GM23338 (cell line): ENCODE data around the gene EPHA4. TPM values are rescaled to one million over a fixed set of nuclear protein-coding genes. Genes with fewer than 3 reads are reported as not detected.

ENCODE experiments used
- ATAC-seq: fragments of 200-7000 bp; cut with Tn5 transposase; 3 replicates; pipeline ENCODE4 v1.9.1; 2020
- DNase-seq: peaks from one replicate; pipeline ENCODE4 v3.0.0-alpha.2; 2015; ENCODE audit warnings: low spot score
- H2AFZ ChIP-seq: fragments of 200-600 bp; sonication (generic); 2 replicates; pipeline ENCODE4 v1.8.0; 2016; ENCODE audit warnings: antibody characterized with exemption, mild to moderate bottlenecking, moderate library complexity
- H3F3A ChIP-seq: fragments of 200-600 bp; sonication (generic); replicated peaks from 2 replicates; pipeline ENCODE4 v1.8.0; 2017; ENCODE audit warnings: antibody characterized with exemption, mixed run types, low read depth
- H3K27ac ChIP-seq: fragments of 200-600 bp; sonication (generic); 2 replicates; pipeline ENCODE4 v1.6.1; 2016; ENCODE audit warnings: low read depth
- H3K27me3 ChIP-seq: fragments of 200-600 bp; sonication (generic); 2 replicates; pipeline ENCODE4 v1.8.0; 2016; ENCODE audit warnings: mild to moderate bottlenecking, mixed run types, moderate library complexity; ENCODE audit not compliant: insufficient read depth
- H3K36me3 ChIP-seq: fragments of 200-600 bp; sonication (generic); 2 replicates; pipeline ENCODE4 v1.8.0; 2016; ENCODE audit warnings: mild to moderate bottlenecking; ENCODE audit not compliant: insufficient read depth
- H3K4me1 ChIP-seq: fragments of 200-600 bp; sonication (generic); 2 replicates; pipeline ENCODE4 v1.8.0; 2016; ENCODE audit warnings: mild to moderate bottlenecking, moderate library complexity; ENCODE audit not compliant: insufficient read depth
- H3K4me2 ChIP-seq: fragments of 200-600 bp; sonication (generic); 2 replicates; pipeline ENCODE4 v1.7.1; 2017; ENCODE audit warnings: mixed run types
- H3K4me3 ChIP-seq: fragments of 200-600 bp; sonication (generic); 2 replicates; pipeline ENCODE4 v1.6.1; 2016; ENCODE audit warnings: mixed run types
- H3K79me2 ChIP-seq: fragments of 200-600 bp; sonication (generic); replicated peaks from 2 replicates; pipeline ENCODE4 v1.8.0; 2017; ENCODE audit warnings: mild to moderate bottlenecking; ENCODE audit not compliant: insufficient read depth
- H3K9me2 ChIP-seq: fragments of 200-600 bp; sonication (generic); 2 replicates; pipeline ENCODE4 v1.8.0; 2017; ENCODE audit not compliant: insufficient read depth
- H4K20me1 ChIP-seq: fragments of 200-600 bp; sonication (generic); replicated peaks from 2 replicates; pipeline ENCODE4 v1.8.0; 2017; ENCODE audit warnings: mild to moderate bottlenecking; ENCODE audit not compliant: insufficient read depth
- H3K27ac Mint-ChIP-seq: 2 replicates; pipeline ENCODE4 v1.8.0; 2020; ENCODE audit warnings: inconsistent platforms, mild to moderate bottlenecking, moderate library complexity, mixed read lengths
- H3K27me3 Mint-ChIP-seq: 3 replicates; pipeline ENCODE4 v1.8.0; 2022; ENCODE audit warnings: low read depth, mild to moderate bottlenecking, moderate library complexity, mixed read lengths, inconsistent platforms; ENCODE audit not compliant: insufficient read depth, poor library complexity
- H3K36me3 Mint-ChIP-seq: 3 replicates; pipeline ENCODE4 v1.8.0; 2021; ENCODE audit warnings: low read depth, mild to moderate bottlenecking, inconsistent platforms, moderate library complexity, mixed read lengths
- H3K4me1 Mint-ChIP-seq: 3 replicates; pipeline ENCODE4 v1.8.0; 2020; ENCODE audit warnings: mild to moderate bottlenecking, inconsistent platforms, mixed read lengths
- H3K4me3 Mint-ChIP-seq: 3 replicates; pipeline ENCODE4 v1.8.0; 2021; ENCODE audit warnings: moderate library complexity, mild to moderate bottlenecking, inconsistent platforms, mixed read lengths
- H3K9me3 Mint-ChIP-seq: 3 replicates; pipeline ENCODE4 v1.8.0; 2020; ENCODE audit warnings: moderate library complexity, mild to moderate bottlenecking, inconsistent platforms, mixed read lengths
- CREB1 ChIP-seq: fragments of 250-450 bp; sonication (Bioruptor Pico); IDR thresholded peaks from 2 replicates; pipeline ENCODE4 v1.5.0; 2020; ENCODE audit warnings: low read depth, mild to moderate bottlenecking, moderate library complexity
- EZH2 ChIP-seq: fragments of 200-600 bp; sonication (generic); IDR thresholded peaks from one replicate; pipeline ENCODE4 v1.8.0; 2017; ENCODE audit warnings: antibody characterized with exemption, mild to moderate bottlenecking, low read depth; ENCODE audit not compliant: unreplicated experiment
- NANOG ChIP-seq: IDR thresholded peaks from 2 replicates; pipeline ENCODE4 v1.6.1; 2016; ENCODE audit warnings: antibody characterized with exemption, borderline replicate concordance
- POLR2AphosphoS5 ChIP-seq: IDR thresholded peaks from 2 replicates; pipeline ENCODE4 v1.6.1; 2016; ENCODE audit warnings: antibody characterized with exemption, low read depth
- STAT1 ChIP-seq: IDR thresholded peaks from one replicate; pipeline ENCODE4 v1.6.1; 2016; ENCODE audit warnings: antibody characterized with exemption; ENCODE audit not compliant: unreplicated experiment
- ZNF331 ChIP-seq: fragments of 250-450 bp; sonication (Bioruptor Pico); IDR thresholded peaks from 2 replicates; pipeline ENCODE4 v1.5.0; 2020; ENCODE audit warnings: low read depth, mild to moderate bottlenecking, moderate library complexity
- polyA plus RNA-seq: library from polyadenylated mRNA; unstranded; fragments of >200 nt; fragmentation: Nextera tagmentation; extraction: Ambion mirVana; gene quantifications from 2 replicates; pipeline ENCODE4 v1.2.1, GENCODE V29; 2016
- total RNA-seq: library from RNA; depleted of rRNA; stranded (reverse); fragments of >200 nt; shearing (Covaris generic); gene quantifications from 2 replicates; pipeline ENCODE4 v1.2.3, GENCODE V29; 2014
- TF ChIP-seq, protein P1 (sequence below): fragments of 250-450 bp; sonication (Bioruptor Pico); IDR thresholded peaks from 2 replicates; pipeline ENCODE4 v1.5.0; 2020; ENCODE audit warnings: mild to moderate bottlenecking, moderate library complexity
- TF ChIP-seq, protein P2 (sequence below): IDR thresholded peaks from one replicate; pipeline ENCODE4 v1.6.1; 2018; ENCODE audit warnings: antibody characterized with exemption; ENCODE audit not compliant: unreplicated experiment
- TF ChIP-seq, protein P3 (sequence below): IDR thresholded peaks from 2 replicates; pipeline ENCODE4 v1.6.1; 2016; ENCODE audit warnings: antibody characterized with exemption
- TF ChIP-seq, protein P4 (sequence below), 2 experiments: fragments of 200-600 bp in 1 of 2; sonication (generic) in 1 of 2; conservative IDR thresholded peaks; 2 replicates each; pipeline versions ENCODE4 v1.5.1 to v1.6.1; 2016 to 2017; ENCODE audit warnings: antibody characterized with exemption in 2 of 2, low read depth in 2 of 2, mild to moderate bottlenecking in 2 of 2, moderate library complexity in 1 of 2

Gene EPHA4
- total and polyA plus RNA-seq, 2 experiments from 2014 or later: 4.1 to 6.2 TPM

DNA sequence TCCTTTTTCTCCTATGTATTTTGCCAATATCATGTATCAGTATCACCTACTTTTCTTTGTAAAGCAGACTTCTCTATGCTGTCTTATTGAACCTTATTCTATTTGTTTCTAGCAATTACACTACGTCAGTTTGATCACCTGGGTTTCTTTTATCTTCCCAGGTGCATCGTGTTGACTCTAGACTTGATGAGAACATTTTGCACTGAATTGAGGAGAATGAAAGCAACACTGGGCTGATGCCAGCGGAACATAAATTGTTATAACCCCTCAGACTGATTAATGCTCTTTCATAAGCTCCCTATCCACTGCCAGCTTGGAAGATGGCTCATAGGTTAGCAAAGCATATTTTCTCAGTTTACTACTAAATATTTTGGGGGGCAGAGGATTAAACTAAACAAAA is 140.6 kb downstream of the EPHA4 start (continued):
- TF ChIP-seq, protein P1, sequence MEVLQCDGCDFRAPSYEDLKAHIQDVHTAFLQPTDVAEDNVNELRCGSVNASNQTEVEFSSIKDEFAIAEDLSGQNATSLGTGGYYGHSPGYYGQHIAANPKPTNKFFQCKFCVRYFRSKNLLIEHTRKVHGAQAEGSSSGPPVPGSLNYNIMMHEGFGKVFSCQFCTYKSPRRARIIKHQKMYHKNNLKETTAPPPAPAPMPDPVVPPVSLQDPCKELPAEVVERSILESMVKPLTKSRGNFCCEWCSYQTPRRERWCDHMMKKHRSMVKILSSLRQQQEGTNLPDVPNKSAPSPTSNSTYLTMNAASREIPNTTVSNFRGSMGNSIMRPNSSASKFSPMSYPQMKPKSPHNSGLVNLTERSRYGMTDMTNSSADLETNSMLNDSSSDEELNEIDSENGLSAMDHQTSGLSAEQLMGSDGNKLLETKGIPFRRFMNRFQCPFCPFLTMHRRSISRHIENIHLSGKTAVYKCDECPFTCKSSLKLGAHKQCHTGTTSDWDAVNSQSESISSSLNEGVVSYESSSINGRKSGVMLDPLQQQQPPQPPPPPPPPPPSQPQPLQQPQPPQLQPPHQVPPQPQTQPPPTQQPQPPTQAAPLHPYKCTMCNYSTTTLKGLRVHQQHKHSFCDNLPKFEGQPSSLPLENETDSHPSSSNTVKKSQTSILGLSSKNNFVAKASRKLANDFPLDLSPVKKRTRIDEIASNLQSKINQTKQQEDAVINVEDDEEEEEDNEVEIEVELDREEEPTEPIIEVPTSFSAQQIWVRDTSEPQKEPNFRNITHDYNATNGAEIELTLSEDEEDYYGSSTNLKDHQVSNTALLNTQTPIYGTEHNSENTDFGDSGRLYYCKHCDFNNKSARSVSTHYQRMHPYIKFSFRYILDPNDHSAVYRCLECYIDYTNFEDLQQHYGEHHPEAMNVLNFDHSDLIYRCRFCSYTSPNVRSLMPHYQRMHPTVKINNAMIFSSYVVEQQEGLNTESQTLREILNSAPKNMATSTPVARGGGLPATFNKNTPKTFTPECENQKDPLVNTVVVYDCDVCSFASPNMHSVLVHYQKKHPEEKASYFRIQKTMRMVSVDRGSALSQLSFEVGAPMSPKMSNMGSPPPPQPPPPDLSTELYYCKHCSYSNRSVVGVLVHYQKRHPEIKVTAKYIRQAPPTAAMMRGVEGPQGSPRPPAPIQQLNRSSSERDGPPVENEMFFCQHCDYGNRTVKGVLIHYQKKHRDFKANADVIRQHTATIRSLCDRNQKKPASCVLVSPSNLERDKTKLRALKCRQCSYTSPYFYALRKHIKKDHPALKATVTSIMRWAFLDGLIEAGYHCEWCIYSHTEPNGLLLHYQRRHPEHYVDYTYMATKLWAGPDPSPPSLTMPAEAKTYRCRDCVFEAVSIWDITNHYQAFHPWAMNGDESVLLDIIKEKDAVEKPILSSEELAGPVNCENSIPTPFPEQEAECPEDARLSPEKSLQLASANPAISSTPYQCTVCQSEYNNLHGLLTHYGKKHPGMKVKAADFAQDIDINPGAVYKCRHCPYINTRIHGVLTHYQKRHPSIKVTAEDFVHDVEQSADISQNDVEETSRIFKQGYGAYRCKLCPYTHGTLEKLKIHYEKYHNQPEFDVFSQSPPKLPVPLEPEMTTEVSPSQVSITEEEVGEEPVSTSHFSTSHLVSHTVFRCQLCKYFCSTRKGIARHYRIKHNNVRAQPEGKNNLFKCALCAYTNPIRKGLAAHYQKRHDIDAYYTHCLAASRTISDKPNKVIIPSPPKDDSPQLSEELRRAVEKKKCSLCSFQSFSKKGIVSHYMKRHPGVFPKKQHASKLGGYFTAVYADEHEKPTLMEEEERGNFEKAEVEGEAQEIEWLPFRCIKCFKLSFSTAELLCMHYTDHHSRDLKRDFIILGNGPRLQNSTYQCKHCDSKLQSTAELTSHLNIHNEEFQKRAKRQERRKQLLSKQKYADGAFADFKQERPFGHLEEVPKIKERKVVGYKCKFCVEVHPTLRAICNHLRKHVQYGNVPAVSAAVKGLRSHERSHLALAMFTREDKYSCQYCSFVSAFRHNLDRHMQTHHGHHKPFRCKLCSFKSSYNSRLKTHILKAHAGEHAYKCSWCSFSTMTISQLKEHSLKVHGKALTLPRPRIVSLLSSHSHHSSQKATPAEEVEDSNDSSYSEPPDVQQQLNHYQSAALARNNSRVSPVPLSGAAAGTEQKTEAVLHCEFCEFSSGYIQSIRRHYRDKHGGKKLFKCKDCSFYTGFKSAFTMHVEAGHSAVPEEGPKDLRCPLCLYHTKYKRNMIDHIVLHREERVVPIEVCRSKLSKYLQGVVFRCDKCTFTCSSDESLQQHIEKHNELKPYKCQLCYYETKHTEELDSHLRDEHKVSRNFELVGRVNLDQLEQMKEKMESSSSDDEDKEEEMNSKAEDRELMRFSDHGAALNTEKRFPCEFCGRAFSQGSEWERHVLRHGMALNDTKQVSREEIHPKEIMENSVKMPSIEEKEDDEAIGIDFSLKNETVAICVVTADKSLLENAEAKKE (CRISPR knock-in tag): no peak
- TF ChIP-seq NANOG (no peak), ZNF331 (CRISPR knock-in tag) (no peak), POLR2AphosphoS5 (no peak)

DNA sequence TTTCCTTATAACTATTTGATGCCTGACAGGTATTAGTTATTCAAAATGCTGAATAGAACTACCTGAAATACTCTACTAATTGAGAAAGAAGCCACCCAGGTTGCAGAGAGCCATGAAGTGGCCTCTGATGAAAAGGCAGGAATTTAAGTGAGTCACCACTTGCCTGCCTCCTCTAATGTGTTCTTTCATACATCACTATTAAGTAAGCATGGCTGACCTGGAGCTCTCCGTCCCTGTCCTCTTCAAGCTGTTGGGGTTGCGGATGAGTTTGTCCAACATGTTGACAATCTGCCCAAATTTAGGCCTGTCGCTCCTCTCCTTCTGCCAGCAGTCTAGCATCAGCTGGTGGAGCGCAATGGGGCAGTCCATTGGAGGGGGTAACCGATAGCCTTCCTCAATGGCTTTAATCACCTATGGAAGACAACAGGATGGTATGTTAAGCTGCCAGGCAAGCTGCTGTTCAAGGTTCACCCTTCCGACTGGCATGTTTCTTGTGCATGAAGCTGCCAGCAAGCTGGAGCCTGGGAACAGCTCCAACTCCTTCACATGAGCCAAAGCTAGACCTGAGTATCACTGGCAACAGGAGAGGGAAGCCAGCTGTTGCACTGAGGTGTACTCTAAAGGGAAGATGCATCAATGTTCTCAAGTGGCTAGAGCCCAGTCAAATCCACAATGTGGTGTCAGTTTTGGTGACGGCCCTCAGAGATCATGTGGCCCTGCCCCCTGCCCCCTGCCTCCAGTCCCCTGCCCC is 142.2 kb downstream of the EPHA4 start:
- no peak for ATAC-seq
- Histone ChIP-seq H3K27me3 (no peaks in the 10 kb centered on the region), H3K4me1 (peaks cover 5% of the 10 kb centered on the region), H2AFZ (no peak overlapping the region), H4K20me1 (no peaks in the 10 kb centered on the region), H3K27ac (no peak overlapping the region), H3F3A (no peaks in the 10 kb centered on the region), H3K9me2 (no peaks in the 10 kb centered on the region), H3K36me3 (0 out of 2 replicates have a peak, but pooled peaks cover 8% of the 10 kb centered on the region), H3K4me3 (no peak overlapping the region), H3K79me2 (no peaks in the 10 kb centered on the region), H3K4me2 (no peak overlapping the region)
- no peak overlapping the region for H3K27ac Mint-ChIP-seq
- DNase-seq: no peak
- H3K36me3 Mint-ChIP-seq: peaks cover 3% of the 10 kb centered on the region; the same call in 1 of the 3 replicates
- H3K4me1 Mint-ChIP-seq: peaks cover 7% of the 10 kb centered on the region
- H3K4me3 Mint-ChIP-seq: no peak overlapping the region
- no peaks in the 10 kb centered on the region for H3K9me3 Mint-ChIP-seq
- peaks cover 5% of the 10 kb centered on the region for H3K27me3 Mint-ChIP-seq
- TF ChIP-seq, protein P2, sequence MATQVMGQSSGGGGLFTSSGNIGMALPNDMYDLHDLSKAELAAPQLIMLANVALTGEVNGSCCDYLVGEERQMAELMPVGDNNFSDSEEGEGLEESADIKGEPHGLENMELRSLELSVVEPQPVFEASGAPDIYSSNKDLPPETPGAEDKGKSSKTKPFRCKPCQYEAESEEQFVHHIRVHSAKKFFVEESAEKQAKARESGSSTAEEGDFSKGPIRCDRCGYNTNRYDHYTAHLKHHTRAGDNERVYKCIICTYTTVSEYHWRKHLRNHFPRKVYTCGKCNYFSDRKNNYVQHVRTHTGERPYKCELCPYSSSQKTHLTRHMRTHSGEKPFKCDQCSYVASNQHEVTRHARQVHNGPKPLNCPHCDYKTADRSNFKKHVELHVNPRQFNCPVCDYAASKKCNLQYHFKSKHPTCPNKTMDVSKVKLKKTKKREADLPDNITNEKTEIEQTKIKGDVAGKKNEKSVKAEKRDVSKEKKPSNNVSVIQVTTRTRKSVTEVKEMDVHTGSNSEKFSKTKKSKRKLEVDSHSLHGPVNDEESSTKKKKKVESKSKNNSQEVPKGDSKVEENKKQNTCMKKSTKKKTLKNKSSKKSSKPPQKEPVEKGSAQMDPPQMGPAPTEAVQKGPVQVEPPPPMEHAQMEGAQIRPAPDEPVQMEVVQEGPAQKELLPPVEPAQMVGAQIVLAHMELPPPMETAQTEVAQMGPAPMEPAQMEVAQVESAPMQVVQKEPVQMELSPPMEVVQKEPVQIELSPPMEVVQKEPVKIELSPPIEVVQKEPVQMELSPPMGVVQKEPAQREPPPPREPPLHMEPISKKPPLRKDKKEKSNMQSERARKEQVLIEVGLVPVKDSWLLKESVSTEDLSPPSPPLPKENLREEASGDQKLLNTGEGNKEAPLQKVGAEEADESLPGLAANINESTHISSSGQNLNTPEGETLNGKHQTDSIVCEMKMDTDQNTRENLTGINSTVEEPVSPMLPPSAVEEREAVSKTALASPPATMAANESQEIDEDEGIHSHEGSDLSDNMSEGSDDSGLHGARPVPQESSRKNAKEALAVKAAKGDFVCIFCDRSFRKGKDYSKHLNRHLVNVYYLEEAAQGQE: no peak
- TF ChIP-seq CREB1 (CRISPR knock-in tag): no peak
- TF ChIP-seq, protein P3, sequence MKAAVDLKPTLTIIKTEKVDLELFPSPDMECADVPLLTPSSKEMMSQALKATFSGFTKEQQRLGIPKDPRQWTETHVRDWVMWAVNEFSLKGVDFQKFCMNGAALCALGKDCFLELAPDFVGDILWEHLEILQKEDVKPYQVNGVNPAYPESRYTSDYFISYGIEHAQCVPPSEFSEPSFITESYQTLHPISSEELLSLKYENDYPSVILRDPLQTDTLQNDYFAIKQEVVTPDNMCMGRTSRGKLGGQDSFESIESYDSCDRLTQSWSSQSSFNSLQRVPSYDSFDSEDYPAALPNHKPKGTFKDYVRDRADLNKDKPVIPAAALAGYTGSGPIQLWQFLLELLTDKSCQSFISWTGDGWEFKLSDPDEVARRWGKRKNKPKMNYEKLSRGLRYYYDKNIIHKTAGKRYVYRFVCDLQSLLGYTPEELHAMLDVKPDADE: no peak
- no peak for TF ChIP-seq ZNF331 (CRISPR knock-in tag)
- no peak for TF ChIP-seq STAT1
- TF ChIP-seq, protein P4, sequence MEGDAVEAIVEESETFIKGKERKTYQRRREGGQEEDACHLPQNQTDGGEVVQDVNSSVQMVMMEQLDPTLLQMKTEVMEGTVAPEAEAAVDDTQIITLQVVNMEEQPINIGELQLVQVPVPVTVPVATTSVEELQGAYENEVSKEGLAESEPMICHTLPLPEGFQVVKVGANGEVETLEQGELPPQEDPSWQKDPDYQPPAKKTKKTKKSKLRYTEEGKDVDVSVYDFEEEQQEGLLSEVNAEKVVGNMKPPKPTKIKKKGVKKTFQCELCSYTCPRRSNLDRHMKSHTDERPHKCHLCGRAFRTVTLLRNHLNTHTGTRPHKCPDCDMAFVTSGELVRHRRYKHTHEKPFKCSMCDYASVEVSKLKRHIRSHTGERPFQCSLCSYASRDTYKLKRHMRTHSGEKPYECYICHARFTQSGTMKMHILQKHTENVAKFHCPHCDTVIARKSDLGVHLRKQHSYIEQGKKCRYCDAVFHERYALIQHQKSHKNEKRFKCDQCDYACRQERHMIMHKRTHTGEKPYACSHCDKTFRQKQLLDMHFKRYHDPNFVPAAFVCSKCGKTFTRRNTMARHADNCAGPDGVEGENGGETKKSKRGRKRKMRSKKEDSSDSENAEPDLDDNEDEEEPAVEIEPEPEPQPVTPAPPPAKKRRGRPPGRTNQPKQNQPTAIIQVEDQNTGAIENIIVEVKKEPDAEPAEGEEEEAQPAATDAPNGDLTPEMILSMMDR (conservative IDR thresholded peaks at IDR 0.05; ENCODE audit: low read depth in 2 of 2): no peak
- no peak for TF ChIP-seq EZH2
- no peak for TF ChIP-seq POLR2AphosphoS5
